M059J (cell line): ENCODE data around the gene SLC1A7. TPM values are rescaled to one million over a fixed set of nuclear protein-coding genes. Genes with fewer than 3 reads are reported as not detected.

Source experiments
- DNase-seq: peaks from one replicate; pipeline ENCODE4 v3.0.0-alpha.2; 2012; ENCODE audit warnings: low read depth
- total RNA-seq: library from RNA; depleted of rRNA; stranded (reverse); fragments of >200 nt; shearing (Covaris generic); gene quantifications from 2 replicates; pipeline ENCODE4 v1.2.3, GENCODE V29; 2014

Gene SLC1A7
- total RNA-seq, 1 experiment from 2014 or later: 0.25 TPM

DNA sequence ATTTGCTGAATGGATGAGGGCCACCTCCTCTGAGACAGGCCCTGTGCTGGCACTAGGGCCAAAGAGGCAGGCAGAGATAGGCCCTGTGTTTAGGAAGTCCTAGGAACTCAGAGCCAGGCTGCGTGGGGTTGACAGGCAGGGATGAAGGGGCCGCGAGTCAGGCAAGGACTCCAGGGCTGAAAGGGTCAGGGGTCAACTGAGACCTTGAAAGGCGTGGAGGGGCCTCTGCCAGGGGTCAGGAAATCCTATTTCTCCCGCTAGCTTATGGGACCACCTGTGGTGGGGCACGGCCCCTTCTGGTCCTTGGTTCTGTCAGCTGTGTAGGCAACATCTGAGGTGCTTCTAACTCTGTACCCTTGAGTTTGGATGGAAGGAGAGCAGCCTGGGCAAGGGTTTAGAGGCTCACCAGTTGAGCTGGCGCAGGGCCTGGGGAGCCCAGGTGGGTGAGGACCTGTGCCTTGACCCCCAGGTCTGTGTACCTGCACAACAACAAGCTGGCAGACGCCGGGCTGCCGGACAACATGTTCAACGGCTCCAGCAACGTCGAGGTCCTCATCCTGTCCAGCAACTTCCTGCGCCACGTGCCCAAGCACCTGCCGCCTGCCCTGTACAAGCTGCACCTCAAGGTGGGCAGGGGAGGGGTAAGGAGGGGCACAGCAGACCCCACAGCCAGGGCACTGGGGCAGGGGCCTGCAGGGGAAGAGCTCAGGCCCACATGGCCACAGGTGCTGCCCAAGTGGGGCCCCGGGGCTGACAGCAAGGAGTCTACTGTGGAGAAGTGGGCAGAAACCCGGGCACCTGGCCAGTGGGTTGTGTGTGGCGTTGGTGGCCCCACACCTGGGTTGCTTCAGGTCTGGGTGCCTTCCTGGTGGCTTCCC lies 65.5 kb downstream of the SLC1A7 start:
- DNase-seq: no peak

DNA sequence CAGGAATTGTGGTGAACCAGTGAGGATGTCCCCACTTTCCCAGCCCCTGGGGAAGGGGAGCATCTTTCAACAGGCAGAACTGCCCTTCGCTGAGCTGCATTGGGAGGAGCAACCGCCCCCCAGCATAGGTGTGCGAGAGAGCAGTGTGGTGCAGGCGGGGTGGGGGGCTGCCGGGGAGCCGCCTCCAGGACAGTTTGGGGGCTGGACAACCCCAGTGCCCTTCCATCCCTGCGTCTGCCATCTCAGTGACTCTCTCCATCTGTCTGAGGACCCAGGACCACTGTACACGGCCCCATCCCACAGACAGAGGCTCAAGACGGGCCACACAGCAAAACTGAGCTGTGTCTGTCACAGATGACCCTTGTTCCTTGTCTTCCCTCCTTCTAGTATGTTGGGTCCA lies 66.3 kb downstream of the SLC1A7 start:
- no peak for DNase-seq

DNA sequence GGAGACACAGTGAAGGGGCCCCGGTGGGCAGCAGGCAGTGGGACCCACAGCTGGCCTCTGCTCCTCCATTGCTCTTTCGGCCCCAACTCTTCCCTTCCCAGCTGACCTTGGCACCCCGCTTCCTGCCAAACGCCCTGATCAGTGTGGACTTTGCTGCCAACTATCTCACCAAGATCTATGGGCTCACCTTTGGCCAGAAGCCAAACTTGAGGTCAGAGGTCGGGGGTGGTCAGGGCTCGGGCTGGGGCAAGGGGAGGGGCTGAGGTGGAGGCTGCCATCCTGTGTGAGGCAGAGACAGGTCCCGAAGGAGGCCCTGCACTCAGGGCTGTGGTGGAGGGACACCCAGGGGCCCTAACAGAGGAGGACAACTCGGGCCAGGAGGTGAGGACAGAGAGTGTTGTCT lies 66.7 kb downstream of the SLC1A7 start:
- no peak for DNase-seq

DNA sequence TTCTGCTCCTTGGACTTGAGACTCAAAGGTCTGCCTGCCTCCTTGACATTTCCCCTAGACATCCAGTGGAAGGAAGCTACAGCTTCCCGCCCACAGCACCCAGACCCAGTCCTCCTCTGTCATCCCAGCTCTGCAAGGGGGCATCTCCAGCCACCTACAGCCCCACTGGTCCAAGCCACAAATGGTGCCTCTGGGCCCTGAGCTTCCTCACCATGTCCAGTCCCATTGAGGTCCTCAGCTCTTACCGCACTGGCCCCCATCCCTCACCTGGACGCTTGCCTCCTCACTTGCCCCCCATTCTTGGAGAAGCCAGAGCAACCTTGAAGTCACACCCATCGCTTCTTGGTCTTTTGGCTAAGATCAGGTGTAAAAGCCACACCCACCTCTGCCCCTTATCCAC lies 67.2 kb downstream of the SLC1A7 start:
- no peak for DNase-seq

DNA sequence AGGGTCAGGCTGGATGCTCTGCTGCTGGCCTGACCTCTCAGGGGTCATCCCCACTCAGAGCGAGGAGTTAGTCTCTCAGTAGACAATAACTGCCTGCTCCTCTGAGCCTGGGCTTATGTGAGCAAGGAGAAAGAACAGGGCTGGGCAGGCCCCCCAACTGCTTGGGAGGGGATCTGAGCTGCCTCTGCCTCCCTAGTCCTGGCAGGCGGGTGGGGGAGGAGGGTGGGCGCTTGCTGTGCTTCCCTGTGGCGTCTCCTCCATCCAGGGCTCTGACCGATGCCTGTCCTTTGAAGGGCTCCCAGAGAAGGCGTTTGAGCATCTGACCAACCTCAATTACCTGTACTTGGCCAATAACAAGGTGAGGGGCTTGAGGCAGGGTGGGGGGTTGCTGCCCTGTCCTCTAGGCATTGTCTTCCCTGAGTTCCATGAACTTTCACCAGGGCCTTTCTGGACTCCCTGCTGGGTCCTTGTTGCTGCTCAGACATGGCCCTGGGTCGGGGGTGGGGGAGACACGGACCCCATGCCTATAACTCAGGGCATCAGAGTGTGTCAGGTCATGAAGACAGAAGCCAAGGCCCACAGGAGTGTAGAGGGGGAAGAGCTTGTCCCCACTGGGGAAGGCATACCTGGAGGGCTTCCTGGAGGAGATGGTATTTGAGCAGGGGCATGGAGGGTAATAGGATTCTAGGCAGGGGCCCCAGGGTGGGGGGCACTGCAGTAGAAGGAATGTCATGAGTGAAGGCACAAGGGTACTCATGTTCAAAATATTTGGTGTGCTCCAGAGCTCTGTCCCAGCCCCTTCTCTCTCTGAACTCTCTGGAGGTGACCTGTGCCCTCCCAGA lies 67.9 kb downstream of the SLC1A7 start:
- no peak for DNase-seq

DNA sequence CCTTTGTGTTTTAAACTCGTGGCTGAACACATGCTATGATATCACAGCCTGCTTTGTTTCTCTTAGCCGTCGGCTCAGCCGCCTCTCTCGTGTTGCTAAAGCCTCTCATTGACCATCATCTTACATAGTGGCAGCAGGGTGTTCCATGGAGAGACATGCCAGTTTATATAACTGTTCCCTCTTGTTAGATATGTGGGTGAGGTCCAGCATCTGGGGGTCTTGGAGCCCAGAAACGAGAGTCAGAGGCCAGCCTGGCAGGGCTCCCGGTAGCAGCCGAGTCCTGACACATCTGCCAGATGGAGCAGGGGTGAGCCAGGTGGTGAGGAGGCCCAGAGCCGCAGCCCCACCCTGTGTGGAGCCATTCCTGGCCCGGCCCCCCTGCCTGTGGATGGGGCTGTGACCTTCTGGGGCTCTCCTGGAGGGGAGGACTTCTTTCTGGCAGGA lies 68.5 kb downstream of the SLC1A7 start:
- no peak for DNase-seq

DNA sequence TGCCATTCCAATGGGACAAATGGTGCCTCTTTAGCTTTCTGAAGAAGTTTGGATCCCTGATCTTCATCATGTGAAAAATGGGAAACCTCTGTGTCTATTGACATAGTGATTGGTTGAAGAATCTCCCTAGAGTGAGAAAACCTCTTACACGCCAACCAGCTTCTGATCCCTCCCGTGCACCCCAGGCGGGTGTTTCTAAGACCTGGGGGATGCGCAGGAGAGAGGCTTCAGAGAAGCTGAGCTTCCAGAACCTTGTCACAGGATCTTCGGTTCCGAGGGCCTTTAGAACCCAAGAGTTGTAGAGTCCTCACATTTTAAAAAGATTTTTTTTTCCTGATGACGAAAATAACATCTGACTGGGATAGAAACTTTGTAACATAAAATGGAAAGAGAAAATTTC lies 69.2 kb downstream of the SLC1A7 start:
- DNase-seq: no peak

DNA sequence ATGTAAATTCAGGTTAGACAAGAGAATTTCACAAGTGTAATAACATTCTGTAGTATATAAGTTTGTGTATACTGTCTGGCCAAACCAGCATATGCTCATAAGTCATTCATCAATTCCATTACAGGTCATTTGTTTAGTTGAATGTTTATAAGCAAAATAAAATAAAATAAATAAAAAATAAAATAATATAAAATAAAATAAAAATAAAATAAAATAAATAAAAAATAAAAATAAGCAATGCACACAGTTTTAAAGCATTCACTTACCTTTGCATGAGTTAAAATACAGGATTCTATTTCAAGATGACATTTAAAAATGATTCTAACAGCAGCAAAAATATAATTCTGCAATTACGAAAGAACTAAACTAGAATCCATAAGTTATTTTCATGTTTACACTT lies 70.5 kb downstream of the SLC1A7 start:
- no peak for DNase-seq

DNA sequence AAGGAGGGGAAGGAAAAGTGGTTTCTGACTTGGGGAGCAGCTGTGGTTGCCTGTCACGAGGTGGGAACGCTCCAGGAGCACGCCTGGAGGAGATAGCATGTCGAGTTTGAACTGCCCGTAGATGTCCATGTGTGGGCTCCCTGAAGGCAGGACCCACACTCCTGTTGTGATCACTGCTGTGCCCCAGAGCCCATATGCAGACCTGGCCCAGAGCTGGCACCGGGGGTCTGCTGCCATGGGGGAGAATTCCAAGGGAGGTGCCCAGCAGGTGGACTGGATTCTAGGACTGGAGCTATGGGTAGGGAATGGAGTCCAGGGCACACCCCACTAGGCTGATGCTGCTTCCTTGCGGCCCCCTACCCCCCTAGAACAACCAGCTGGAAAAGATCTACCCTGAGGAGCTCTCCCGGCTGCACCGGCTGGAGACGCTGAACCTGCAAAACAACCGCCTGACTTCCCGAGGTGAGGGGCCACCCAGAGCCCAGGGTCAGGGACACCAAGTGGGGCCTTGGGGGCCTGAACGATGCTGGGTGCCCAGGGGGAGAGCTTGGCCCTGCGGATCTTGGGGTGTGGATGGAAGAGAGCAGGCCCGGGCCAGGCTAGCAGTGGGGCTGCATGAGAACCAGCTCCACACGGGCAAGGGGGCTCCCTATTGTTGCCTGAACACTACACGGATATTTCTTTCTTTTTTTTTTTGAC lies 71.1 kb downstream of the SLC1A7 start:
- DNase-seq: no peak

DNA sequence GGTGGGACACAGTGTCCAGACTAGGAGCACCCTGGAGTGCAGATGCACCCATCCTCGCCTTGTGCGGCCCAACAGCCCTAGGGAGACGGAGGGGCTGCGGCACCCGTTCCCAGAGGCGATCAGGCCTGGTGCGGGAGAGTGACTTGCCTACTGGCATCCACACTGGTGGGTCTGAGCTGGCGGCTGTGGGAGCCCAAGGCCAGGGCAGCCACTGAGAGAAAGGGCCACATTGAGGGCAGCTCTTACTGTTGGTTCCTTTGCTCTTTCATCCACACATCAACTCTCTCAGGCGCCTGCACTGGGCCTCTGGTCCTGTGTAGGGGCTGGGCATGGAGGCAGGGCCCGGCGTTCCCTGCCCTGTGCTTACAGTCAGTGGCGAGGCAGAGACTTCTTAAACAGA lies 71.8 kb downstream of the SLC1A7 start:
- DNase-seq: no peak

DNA sequence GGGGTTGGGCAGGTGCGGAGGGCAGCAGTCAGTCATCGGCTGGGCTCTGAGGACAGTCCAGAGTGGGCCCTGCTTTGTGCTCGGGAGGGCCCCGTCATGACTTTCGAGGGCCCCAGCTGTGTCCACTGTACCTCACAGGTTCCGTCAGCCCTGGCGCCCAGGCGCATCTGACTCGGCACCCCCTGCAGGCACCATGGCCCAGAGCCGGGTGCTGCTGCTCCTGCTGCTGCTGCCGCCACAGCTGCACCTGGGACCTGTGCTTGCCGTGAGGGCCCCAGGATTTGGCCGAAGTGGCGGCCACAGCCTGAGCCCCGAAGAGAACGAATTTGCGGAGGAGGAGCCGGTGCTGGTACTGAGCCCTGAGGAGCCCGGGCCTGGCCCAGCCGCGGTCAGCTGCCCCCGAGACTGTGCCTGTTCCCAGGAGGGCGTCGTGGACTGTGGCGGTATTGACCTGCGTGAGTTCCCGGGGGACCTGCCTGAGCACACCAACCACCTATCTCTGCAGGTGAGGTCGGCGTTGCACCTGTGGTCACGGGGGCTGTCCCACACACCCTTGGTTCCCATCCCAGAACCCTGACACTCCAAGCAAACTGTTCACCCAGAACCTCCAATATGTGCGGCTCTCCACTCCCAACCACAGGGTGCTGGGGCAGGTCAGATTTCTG lies 72.6 kb downstream of the SLC1A7 start:
- DNase-seq: no peak

DNA sequence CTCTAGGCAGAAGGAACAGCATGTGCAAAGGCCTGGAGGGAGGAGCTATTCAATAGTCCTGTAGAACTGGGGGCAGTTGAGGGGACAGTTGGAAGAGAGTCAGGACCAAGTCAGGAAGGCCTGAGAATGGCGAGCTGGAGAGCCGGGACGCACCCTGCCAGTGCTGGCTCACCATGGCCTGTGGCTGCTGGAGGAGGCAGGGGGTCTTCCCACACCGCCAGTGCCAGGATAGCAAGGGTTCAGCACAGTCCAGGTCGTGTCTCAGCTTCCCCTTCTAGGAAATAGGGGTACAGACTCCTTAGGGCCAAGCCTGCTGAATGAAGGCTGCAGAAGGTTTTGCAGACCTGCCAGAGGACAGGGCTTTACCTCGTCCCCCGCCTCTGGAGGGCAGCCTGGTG lies 73.2 kb downstream of the SLC1A7 start:
- no peak for DNase-seq

DNA sequence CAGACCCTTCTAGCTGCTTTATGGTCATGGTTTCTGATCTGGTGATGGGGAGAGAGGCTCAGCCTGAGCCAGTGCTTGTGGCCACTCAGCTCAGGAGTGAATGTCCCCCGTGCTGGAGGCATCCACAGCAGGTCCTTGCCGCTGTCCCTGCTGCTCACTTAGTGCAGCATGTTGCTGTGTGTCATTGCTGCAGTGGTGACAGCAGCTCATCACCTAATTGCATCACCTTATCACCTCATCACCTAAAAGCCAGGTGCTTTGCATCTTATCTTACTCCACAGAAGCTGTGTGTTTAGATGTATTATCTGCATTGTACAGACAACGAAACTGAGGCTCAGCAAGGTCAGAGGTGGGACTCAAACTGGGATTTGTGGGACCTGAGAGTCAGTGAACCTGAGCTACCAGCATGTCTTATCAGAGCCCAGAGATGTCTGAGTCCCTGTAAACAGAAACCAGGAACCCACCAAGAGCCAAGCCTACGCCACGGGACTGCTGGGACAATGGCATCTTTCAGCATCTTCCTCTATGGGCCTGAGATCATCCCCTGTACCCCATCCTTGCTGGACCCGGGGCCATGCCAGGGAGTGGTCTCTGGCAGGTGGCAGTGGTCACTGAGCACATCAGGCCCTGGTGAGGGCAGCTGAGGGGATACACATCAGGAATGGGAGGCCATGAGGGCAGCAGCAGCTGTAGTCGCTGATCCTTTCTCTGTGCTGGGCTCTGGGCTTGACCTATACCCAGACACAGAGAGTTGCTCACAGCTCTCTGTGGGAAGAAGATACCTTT lies 73.9 kb downstream of the SLC1A7 start:
- DNase-seq: no peak

DNA sequence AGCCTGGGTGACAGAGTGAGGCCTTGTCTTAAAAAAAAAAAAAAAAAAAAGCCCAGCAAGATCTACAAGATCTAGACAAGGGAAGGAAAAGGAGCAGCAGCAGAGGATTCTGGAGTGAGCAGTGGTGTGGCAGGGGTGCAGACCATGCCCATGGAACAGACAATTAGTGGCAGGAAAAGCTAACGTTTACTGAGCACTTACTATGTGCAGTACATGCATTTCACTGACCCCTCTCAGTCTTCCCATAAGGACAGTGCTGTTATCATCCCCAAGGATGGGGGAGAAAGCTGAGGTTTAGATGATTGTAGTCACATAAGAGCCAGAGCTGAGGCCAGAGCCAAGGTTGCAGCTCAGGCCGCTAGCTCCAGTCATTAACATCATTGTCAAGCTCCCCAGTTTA lies 74.6 kb downstream of the SLC1A7 start:
- no peak for DNase-seq

DNA sequence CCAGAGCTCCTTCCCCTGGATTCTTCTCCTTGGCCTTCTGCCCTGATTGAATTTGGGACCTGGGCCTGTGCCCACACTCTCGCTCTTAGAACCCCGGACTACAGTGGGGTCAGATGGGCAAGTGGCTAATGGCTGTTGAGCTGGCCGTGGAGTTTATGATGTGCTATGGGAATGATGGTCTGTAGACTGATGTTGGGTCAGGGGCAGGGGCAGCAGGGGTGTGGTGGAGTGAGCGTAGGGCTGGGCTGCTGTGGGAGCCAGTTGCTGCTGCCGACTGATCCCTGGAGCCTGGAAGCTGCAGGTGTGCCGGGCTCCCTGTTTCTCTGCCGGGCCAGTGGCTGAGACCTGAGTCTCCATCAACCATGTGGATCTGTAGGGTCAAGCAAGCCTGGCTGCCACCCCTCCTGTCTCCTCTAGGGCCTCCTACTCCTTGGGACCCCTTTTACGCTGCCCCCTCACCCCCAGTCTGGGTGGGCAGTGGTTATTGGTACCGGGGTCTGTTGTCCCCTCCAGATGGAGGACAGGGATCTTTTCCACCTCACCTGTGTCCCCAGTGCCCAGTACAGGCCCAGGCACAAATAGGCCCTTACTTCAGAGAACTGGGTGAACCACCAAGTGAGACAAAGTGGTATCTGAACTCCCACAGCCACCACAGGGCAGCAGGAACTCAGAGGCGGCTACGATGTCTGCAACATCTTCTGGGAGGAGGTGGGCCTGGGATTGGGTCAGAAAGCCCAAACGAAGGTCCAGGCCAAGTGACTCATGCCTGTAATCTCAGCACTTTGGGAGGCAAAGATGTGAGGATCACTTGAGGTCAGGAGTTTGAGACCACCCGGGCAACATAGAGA lies 75.3 kb downstream of the SLC1A7 start:
- DNase-seq: no peak

DNA sequence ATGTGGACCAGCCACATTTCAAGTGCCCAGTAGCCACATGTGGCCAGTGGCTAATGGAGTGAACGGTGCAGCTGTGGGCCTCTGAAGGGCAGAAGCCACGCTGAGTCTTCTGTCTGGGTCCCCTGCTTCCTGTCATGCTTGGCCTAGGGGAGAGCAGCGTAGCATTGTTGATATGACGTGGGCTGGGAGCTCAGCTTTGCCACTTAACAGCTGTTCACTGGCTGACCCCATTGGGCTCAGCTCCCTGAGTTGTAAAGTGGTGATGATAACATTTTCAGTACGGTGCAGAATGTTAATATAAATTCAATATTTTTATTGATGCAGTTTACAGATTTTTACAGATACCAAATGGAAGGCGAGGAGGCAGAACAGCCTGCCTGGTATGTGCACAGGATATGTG lies 76.0 kb downstream of the SLC1A7 start:
- no peak for DNase-seq

DNA sequence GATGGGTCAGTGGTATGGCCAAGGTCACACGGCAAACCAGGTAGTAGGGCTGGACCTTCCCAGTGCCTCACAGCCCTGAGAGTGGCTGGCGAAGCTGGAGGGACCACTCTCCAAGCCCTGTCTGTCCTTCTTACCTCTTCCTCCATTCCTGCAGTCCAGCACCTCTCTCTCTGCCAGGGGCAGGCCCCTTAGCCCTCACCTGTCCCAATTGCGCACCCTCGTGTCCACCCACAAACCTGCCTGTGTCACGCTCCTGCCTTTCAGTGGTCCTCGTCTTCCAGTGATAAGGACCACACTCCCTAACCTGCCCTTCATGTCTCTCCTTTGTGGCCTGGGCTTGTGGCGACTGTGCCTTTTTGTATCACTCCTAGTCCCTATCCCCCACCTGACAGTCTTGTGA lies 77.0 kb downstream of the SLC1A7 start:
- DNase-seq: no peak

DNA sequence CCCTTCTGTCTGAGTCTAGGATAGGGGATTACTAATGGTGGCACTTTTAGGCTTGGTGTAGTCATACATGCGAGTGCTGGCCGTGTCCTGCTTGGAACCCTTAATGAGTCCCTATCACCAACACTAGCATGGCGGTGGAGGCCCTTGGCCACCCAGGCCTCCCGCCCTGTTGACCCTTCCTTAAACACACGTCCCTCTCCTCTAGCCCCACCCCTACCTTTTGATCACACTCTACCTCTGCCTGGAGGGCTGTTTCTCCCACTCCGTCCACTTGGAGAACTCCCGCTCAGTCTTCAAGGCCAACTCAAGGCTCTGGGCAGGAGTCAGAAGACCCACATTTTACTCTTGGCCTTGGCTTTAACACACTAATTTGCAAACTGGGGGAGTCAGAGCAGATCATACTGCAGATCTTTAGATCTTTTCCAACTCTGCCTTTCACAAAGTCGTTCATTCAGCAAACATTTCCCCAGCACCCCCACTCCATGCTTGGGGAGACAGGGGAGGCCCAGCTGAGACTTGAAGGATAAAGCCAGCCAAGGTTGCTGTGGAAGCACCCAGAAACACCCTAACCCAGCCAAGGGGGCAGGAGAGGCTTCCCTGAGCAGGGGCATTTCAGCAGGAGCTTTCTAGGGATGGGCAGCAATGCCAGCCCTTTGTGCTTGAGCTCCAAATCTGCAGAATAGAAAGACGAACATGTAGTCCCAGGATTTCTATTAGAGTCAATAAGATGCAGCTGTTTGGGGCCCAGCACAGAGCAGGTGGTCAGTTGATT lies 78.5 kb downstream of the SLC1A7 start:
- DNase-seq: no peak
